OCI-LY7 (cell line): ENCODE results near the gene FERMT2. TPM values are rescaled to one million over a fixed set of nuclear protein-coding genes. Genes with fewer than 3 reads are reported as not detected.
"Not testable (repeated sequence)": the region's sequence is repeated elsewhere in the genome, so short reads cannot be mapped to it uniquely, and the experiment has no call there.

Experiments
- BruUV-seq: library from RNA; stranded (reverse); fragments of 400-500 nt; replicated peaks from 2 replicates; lab custom pipeline; 2021; lab: Mats Ljungman, UMichigan
- CTCF ChIA-PET: fragments of 300-600 bp; sonication (Branson Sonifier 250); formaldehyde crosslinking; loops from one replicate; lab custom pipeline; 2022; ENCODE audit warnings: antibody characterized with exemption; ENCODE audit not compliant: unreplicated experiment; lab: Charles Lee
- POLR2A ChIA-PET: fragments of 300-600 bp; sonication (Branson Sonifier 250); formaldehyde crosslinking; loops from one replicate; lab custom pipeline; 2022; ENCODE audit warnings: antibody characterized with exemption; lab: Charles Lee
- DNase-seq: peaks from one replicate; pipeline ENCODE4 v3.0.0-alpha.2; 2015; ENCODE audit warnings: low spot score
- H2AFZ ChIP-seq: fragments of 200-600 bp; sonication (generic), shearing (Covaris generic); 2 replicates; pipeline ENCODE4 v1.6.1; 2014; ENCODE audit warnings: mild to moderate bottlenecking, antibody characterized with exemption, low read length, moderate library complexity
- H3K27ac ChIP-seq: fragments of 200-600 bp; sonication (generic); 2 replicates; pipeline ENCODE4 v1.5.1; 2014; ENCODE audit warnings: mixed run types, low read depth, mild to moderate bottlenecking, moderate library complexity, low read length, inconsistent platforms; ENCODE audit not compliant: poor library complexity, severe bottlenecking
- H3K36me3 ChIP-seq: fragments of 200-600 bp; sonication (generic); 2 replicates; pipeline ENCODE4 v1.6.1; 2014; ENCODE audit warnings: mild to moderate bottlenecking, antibody characterized with exemption, low read length, moderate library complexity, mixed read lengths; ENCODE audit not compliant: insufficient read depth
- H3K4me1 ChIP-seq: fragments of 200-600 bp; sonication (generic); 2 replicates; pipeline ENCODE4 v1.5.1; 2014; ENCODE audit warnings: mild to moderate bottlenecking, low read length; ENCODE audit not compliant: insufficient read depth, poor library complexity, severe bottlenecking
- H3K4me2 ChIP-seq: fragments of 200-600 bp; sonication (generic); 2 replicates; pipeline ENCODE4 v1.6.1; 2014; ENCODE audit warnings: mild to moderate bottlenecking, low read length
- H3K4me3 ChIP-seq: fragments of 200-600 bp; sonication (generic); 2 replicates; pipeline ENCODE4 v1.5.1; 2014; ENCODE audit warnings: mild to moderate bottlenecking, low read depth, low read length; ENCODE audit not compliant: poor library complexity, severe bottlenecking
- H3K79me2 ChIP-seq: fragments of 200-600 bp; sonication (generic); 2 replicates; pipeline ENCODE4 v1.6.1; 2016; ENCODE audit warnings: low read depth, mild to moderate bottlenecking, low read length, moderate library complexity, mixed read lengths; ENCODE audit not compliant: insufficient read depth
- H3K9me2 ChIP-seq: fragments of 200-600 bp; sonication (generic); 2 replicates; pipeline ENCODE4 v1.6.1; 2016; ENCODE audit warnings: mild to moderate bottlenecking, low read length, mixed read lengths; ENCODE audit not compliant: insufficient read depth
- H3K9me3 ChIP-seq: fragments of 200-600 bp; sonication (generic); 2 replicates; pipeline ENCODE4 v1.6.1; 2014; ENCODE audit warnings: mild to moderate bottlenecking, mixed run types, low read length, mixed read lengths
- H4K20me1 ChIP-seq: fragments of 200-600 bp; sonication (generic); 2 replicates; pipeline ENCODE4 v1.6.1; 2014; ENCODE audit warnings: mild to moderate bottlenecking, antibody characterized with exemption, low read length, moderate library complexity, mixed read lengths; ENCODE audit not compliant: insufficient read depth
- EZH2phosphoT487 ChIP-seq: fragments of 200-600 bp; sonication (generic); IDR thresholded peaks from 2 replicates; pipeline ENCODE4 v1.6.1; 2018; ENCODE audit warnings: low read depth, borderline replicate concordance, mild to moderate bottlenecking, mixed run types, antibody characterized with exemption, low read length, moderate library complexity, mixed read lengths
- intact Hi-C: fragments of 100-400 bp; cut with micrococcal nuclease; formaldehyde crosslinking; loops from one replicate; pipeline ENCODE4 v1.10.0; 2022; ENCODE audit not compliant: unreplicated experiment
- total RNA-seq, 2 experiments: library from RNA; depleted of rRNA in 1 of 2; stranded (reverse); fragments of >200 nt in 1 of 2; shearing (Covaris generic) in 1 of 2; gene quantifications; 2 replicates each; pipeline ENCODE4 v1.2.3, GENCODE V29; 2014 to 2022
- TF ChIP-seq, protein P1 (sequence below): fragments of 200-600 bp; sonication (generic); conservative IDR thresholded peaks from 2 replicates; pipeline ENCODE4 v1.5.1; 2014; ENCODE audit warnings: mild to moderate bottlenecking, antibody characterized with exemption, low read length, moderate library complexity, mixed read lengths

Gene FERMT2
- total RNA-seq, 2 experiments from 2014 or later = not detected

DNA sequence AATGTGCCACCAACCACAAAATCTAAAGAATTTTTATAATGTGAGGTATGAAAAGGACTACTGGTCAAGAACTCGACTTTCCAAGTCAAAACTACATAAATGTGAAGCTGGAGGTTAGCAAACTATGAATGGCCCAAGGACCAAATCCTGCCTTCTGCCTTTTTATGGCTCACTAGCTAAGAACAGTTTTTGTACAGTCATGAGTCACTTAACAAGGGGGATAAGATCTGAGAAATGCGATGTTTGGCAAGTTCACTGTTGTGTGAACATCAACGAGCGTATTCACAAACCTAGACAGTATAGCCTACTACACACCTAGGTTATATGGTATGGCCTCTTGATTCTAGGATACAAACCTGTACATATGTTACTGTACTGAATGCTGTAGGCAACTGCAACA, 28.2 kb downstream of the FERMT2 start:
- CTCF ChIA-PET = no interaction called here
- DNase-seq = no peak
- no TSS peak for BruUV-seq
- TF ChIP-seq, protein P1, sequence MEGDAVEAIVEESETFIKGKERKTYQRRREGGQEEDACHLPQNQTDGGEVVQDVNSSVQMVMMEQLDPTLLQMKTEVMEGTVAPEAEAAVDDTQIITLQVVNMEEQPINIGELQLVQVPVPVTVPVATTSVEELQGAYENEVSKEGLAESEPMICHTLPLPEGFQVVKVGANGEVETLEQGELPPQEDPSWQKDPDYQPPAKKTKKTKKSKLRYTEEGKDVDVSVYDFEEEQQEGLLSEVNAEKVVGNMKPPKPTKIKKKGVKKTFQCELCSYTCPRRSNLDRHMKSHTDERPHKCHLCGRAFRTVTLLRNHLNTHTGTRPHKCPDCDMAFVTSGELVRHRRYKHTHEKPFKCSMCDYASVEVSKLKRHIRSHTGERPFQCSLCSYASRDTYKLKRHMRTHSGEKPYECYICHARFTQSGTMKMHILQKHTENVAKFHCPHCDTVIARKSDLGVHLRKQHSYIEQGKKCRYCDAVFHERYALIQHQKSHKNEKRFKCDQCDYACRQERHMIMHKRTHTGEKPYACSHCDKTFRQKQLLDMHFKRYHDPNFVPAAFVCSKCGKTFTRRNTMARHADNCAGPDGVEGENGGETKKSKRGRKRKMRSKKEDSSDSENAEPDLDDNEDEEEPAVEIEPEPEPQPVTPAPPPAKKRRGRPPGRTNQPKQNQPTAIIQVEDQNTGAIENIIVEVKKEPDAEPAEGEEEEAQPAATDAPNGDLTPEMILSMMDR = no peak
- TF ChIP-seq EZH2phosphoT487 = no peak
- Histone ChIP-seq H3K4me2 (no peak overlapping the region), H3K4me3 (no peak overlapping the region), H4K20me1 (no peaks in the 10 kb centered on the region), H3K27ac (no peak overlapping the region), H2AFZ (no peak overlapping the region), H3K36me3 (no peaks in the 10 kb centered on the region), H3K79me2 (no peaks in the 10 kb centered on the region), H3K4me1 (no peaks in the 10 kb centered on the region), H3K9me3 (no peaks in the 10 kb centered on the region), H3K9me2 (no peaks in the 10 kb centered on the region)
- intact Hi-C loops = no loop called here
- POLR2A ChIA-PET = interaction anchor here (0.6 to 1.1 kb wide), 3 partner anchors 11 to 383 kb away, joined by 3 to 6 read pairs (median 4); no protein-coding TSS in a partner anchor

DNA sequence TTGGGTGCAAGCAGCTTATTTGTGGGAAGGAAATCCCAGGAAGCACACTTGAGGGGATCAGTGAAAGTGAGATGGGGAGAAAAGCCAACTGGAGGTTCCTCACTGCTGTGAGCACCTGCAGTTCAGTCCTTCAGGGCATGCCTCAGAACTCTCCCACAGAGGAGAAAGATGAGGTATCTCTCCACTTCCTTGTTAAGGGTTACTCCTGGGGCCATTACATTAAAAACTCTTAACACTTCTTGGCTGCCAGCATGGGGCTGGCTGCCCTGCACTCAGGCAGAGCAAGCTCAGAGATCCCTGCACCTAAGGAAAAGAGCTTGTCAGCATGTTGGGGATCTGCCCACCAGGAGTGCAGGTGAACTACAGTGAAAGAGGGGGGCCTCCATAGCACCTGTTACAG, 28.8 kb downstream of the FERMT2 start:
- DNase-seq = no peak
- Histone ChIP-seq H3K4me1 (no peaks in the 10 kb centered on the region), H4K20me1 (no peaks in the 10 kb centered on the region), H3K9me2 (no peaks in the 10 kb centered on the region), H3K27ac (no peak overlapping the region), H3K9me3 (no peaks in the 10 kb centered on the region), H3K4me2 (no peak overlapping the region), H3K79me2 (no peaks in the 10 kb centered on the region), H2AFZ (no peak overlapping the region), H3K36me3 (no peaks in the 10 kb centered on the region), H3K4me3 (no peak overlapping the region)
- TF ChIP-seq, protein P1 = no peak
- TF ChIP-seq EZH2phosphoT487 = no peak
- BruUV-seq = no TSS peak
- POLR2A ChIA-PET = interaction anchor here (0.6 to 1.1 kb wide), 5 partner anchors 11 to 357 kb away, joined by 3 to 4 read pairs (median 3); no protein-coding TSS in a partner anchor
- CTCF ChIA-PET = no interaction called here
- intact Hi-C loops = no loop called here

DNA sequence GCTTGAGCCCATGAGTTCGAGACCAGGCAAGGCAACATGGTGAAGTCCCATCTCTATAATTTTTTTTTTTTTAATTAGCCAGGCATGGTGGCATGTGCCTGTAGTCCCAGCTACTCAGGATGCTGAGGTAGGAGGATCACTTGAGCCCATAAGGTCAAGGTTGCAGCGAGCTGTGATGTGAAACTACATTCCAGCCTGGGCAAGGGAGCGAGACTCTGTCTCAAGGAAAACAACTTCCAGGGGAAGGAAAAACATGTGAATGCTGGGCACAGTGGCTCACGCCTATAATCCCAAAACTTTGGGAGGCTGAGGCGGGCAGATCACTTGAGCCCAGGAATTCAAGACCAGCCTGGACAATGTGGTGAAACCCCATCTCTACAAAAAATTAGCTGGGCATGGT, 30.4 kb downstream of the FERMT2 start:
- intact Hi-C loops, DNase-seq, H3K4me3 ChIP-seq, H3K79me2 ChIP-seq, H2AFZ ChIP-seq, H3K4me2 ChIP-seq, H3K36me3 ChIP-seq, H3K9me2 ChIP-seq, H3K4me1 ChIP-seq, H4K20me1 ChIP-seq, H3K9me3 ChIP-seq, H3K27ac ChIP-seq, BruUV-seq: not testable (repeated sequence)
- CTCF ChIA-PET = interaction anchor here (0.9 kb wide), 1 partner anchor 8 kb away, joined by 3 read pairs; no protein-coding TSS in a partner anchor
- POLR2A ChIA-PET = interaction anchor here (0.7 to 1.2 kb wide), 3 partner anchors 9 to 16 kb away, joined by 3 to 5 read pairs (median 3); no protein-coding TSS in a partner anchor
